ENCODE results near the gene CACNA2D3. TPM values are rescaled to one million over a fixed set of nuclear protein-coding genes. Genes with fewer than 3 reads are reported as not detected.

The CACNA2D3 gene
- total RNA-seq, 2 experiments from 2014 or later = not detected

DNA sequence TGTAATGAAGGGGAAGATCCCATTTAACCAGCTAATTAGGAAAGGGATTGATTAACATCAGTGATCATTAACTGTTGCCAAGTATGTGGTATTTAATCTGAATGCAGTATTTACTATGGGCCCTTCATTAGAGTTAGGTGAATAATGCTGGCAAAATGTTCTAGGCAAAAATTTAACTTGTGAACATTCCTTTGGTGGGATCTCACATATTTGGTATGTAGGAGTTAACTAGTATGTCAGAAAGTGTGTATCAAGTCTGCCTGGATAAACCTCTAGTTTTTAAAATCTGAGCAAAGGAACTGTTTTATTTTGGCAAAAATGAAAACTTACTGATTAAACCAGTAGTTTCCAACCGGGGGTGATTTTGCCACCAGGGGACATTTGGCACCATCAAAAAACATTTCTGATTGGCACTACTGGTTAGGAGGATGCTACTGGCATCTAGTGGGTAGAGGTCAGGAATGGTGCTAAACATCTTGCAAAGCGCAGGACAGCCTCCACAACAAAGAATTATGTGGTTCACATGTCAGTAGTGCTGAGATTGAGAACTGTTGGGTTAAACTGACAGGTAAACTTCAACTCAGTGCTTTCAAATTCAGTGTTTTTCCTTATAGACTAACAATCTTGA, 783.0 kb downstream of the CACNA2D3 start:
- intact Hi-C loops (cut with micrococcal nuclease) = no loop called here
- CTCF ChIA-PET = no interaction called here
- no peaks in the 10 kb centered on the region for H3K4me1 Mint-ChIP-seq (ENCODE audit: low read depth)
- H3K27ac Mint-ChIP-seq = no peak overlapping the region
- H3K27me3 Mint-ChIP-seq = no peaks in the 10 kb centered on the region
- no peak for DNase-seq
- H3K36me3 Mint-ChIP-seq = no peaks in the 10 kb centered on the region
- H3K9me3 Mint-ChIP-seq = no peaks in the 10 kb centered on the region
- POLR2A ChIA-PET = no interaction called here
- H3K4me3 Mint-ChIP-seq = no peak overlapping the region

DNA sequence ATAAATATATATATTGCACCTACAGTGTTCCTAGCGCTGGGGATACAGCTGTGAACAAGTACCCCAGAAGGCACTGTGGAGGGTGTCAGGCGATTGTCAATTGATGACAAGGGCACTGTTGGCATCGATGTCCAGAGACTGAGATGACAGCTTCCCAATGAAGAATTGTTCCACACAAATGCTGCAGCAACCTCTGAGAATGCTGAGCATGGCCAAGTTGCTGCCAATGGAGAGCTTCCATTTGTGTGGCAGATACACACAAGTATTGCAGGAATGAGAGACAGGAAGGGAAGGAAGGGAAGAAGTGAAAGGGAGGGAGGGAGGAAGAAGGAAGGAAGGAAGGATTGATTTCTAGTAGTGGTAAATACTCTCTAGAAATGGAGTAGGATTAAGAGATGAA, 783.6 kb downstream of the CACNA2D3 start:
- no peak overlapping the region for H3K27ac Mint-ChIP-seq
- no peaks in the 10 kb centered on the region for H3K9me3 Mint-ChIP-seq
- DNase-seq = no peak
- POLR2A ChIA-PET = no interaction called here
- H3K4me1 Mint-ChIP-seq (ENCODE audit: low read depth) = no peaks in the 10 kb centered on the region
- H3K36me3 Mint-ChIP-seq = no peaks in the 10 kb centered on the region
- intact Hi-C loops (cut with micrococcal nuclease) = no loop called here
- H3K27me3 Mint-ChIP-seq = no peaks in the 10 kb centered on the region
- CTCF ChIA-PET = no interaction called here
- H3K4me3 Mint-ChIP-seq = no peak overlapping the region

DNA sequence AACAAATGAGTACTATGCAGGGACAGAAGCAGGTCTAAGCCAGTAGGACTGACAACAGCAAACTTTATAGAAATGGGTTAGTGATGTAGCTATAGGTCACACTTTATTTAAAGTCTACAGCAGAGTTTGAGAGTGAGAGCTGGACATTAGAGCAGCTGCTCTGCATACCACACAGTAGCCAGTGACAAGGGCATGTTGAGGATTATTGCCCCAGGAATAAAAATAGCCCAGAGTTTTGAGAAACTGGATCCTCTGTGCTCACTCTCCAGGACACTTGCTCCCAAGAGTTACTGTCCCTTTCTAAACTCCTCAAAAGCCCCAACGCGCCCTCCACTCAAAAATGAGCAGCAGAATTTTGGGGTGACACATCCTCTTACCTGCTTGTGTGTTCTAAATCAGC, 784.4 kb downstream of the CACNA2D3 start:
- Mint-ChIP-seq H3K9me3 (no peaks in the 10 kb centered on the region), H3K27ac (no peak overlapping the region), H3K36me3 (no peaks in the 10 kb centered on the region), H3K4me3 (no peak overlapping the region), H3K27me3 (no peaks in the 10 kb centered on the region), H3K4me1 (ENCODE audit: low read depth) (no peaks in the 10 kb centered on the region)
- ChIA-PET CTCF (no interaction called here), POLR2A (interaction anchor here (0.6 kb wide), 1 partner anchor 154 kb away, joined by 6 read pairs; no protein-coding TSS in a partner anchor)
- intact Hi-C loops (cut with micrococcal nuclease) = no loop called here
- DNase-seq = no peak

DNA sequence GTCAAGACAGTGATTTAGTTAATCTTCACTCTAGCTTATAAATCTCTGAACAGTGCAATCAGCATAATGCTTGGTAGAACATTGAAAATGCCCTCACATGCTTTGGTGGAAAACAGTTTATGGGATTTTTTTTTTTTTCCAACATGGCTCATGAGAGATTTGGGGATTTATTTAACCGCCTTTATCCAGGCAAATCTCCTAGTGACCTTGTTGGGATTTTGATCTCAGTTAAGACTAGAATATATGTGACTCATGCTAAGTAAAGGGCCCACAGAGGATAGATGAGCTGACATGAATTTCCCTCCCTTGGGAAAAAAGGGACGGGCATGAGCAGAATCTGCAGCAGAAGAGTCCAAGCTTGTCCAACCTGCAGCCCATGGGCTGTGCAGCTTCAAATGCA, 786.8 kb downstream of the CACNA2D3 start:
- POLR2A ChIA-PET = no interaction called here
- Mint-ChIP-seq H3K27ac (no peak overlapping the region), H3K27me3 (no peaks in the 10 kb centered on the region), H3K36me3 (no peaks in the 10 kb centered on the region), H3K4me1 (ENCODE audit: low read depth) (no peaks in the 10 kb centered on the region), H3K4me3 (no peak overlapping the region), H3K9me3 (no peaks in the 10 kb centered on the region)
- intact Hi-C loops (cut with micrococcal nuclease) = no loop called here
- CTCF ChIA-PET = no interaction called here
- DNase-seq = no peak

DNA sequence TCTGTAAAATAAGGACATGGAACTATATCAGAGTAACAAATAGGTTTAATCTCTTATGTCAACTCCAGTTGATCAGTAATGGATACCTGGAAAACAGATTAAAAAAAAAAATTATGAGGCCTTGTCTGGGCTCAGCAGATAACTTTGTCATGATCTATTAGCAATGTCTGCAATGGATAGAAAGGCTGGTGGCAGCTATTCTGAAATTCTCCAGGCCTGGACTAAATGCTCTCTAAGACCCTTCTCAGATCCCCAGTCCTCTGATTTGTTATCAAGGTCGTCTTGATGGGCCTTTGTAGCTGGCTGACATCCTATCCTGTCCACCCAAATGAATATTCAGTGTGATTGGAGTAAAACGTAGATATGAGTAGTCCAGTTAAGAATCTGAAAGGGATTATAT, 791.8 kb downstream of the CACNA2D3 start:
- Mint-ChIP-seq H3K36me3 (no peaks in the 10 kb centered on the region), H3K4me1 (ENCODE audit: low read depth) (no peaks in the 10 kb centered on the region), H3K27ac (no peak overlapping the region), H3K4me3 (no peak overlapping the region), H3K27me3 (no peaks in the 10 kb centered on the region), H3K9me3 (no peaks in the 10 kb centered on the region)
- no peak for DNase-seq
- ChIA-PET POLR2A (no interaction called here), CTCF (no interaction called here)
- intact Hi-C loops (cut with micrococcal nuclease) = no loop called here

DNA sequence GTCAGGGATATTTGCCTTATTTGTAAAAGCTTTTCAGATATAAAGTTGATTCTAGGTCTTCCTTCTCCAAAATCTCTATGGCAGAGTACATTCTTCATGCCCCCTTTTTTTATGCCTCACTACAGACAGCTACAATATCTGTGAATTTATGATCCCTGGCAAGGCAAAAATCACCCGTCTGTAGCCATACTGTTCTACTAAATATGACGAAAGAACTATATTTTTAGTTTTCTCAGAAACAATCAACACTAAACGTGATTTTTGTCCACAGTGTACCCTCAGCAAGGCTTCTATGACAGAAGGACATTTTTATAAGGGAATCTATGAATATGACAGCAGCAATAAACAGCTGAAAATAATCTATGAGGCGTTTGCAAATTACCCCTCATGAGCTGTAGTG, 792.8 kb downstream of the CACNA2D3 start:
- no peaks in the 10 kb centered on the region for H3K36me3 Mint-ChIP-seq
- H3K27me3 Mint-ChIP-seq = no peaks in the 10 kb centered on the region
- H3K27ac Mint-ChIP-seq = no peak overlapping the region
- POLR2A ChIA-PET = no interaction called here
- no peaks in the 10 kb centered on the region for H3K9me3 Mint-ChIP-seq
- no peak overlapping the region for H3K4me3 Mint-ChIP-seq
- intact Hi-C loops (cut with micrococcal nuclease) = no loop called here
- no peaks in the 10 kb centered on the region for H3K4me1 Mint-ChIP-seq (ENCODE audit: low read depth)
- DNase-seq = no peak
- CTCF ChIA-PET = no interaction called here

DNA sequence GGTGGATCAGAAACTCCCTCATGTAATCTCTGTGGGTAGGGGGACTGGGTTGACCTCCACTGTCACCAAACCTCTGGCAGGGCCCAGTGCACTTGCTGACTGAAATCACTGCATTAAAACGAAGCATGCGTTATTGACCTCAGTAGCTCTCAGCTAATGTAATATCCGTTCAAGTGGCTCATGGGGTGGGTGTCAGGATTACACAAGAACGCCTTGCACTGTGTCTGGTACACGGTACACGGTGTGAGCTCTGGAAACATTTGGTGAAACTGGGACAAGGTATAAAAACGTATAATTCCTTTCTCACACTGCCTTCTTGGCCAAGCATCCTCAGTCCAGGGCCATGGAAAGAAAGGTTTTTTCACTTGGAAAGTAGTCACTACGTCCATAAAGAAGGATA, 793.6 kb downstream of the CACNA2D3 start:
- H3K36me3 Mint-ChIP-seq = no peaks in the 10 kb centered on the region
- H3K27me3 Mint-ChIP-seq = no peaks in the 10 kb centered on the region
- POLR2A ChIA-PET = no interaction called here
- no peak overlapping the region for H3K4me3 Mint-ChIP-seq
- H3K9me3 Mint-ChIP-seq = no peaks in the 10 kb centered on the region
- CTCF ChIA-PET = no interaction called here
- H3K27ac Mint-ChIP-seq = no peak overlapping the region
- no peaks in the 10 kb centered on the region for H3K4me1 Mint-ChIP-seq (ENCODE audit: low read depth)
- intact Hi-C loops (cut with micrococcal nuclease) = no loop called here
- no peak for DNase-seq

DNA sequence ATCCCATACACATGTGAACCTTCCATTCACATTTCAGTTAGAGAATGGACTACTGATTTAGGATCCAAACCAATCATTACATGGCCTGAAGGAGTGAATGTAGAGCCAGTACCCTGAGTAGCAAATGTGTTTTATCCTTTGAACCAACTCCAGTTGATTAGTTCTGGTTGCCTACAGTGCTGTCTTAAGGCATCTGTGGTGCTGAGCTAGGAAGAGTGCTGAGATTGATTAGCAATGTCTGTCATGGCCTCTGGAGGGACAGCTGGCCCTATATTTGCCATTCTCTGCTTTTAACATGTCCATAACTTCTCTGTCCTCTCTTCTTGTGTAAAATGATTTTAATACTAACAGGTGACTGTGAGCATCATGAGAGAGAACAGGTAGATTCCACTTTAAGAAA, 794.4 kb downstream of the CACNA2D3 start:
- POLR2A ChIA-PET = no interaction called here

DNA sequence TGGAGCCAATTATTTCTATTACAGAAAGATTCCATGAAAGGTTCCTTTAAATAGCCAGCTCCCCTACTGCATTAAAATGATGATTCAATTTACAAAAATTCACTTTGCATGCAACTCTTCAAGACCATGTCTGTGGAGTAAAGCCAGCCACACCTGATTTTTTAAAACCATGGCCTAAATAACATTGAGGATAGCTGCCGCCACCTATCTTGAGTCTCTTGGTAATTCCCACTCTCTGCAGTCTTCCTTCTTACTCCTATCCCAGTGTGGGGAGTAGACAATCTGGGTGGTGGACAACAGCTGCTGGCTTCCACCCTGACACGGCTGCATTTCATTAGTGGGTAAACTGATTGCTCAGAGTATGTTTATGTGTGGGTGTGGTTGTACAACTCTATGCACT, 794.8 kb downstream of the CACNA2D3 start:
- H3K4me3 Mint-ChIP-seq = no peak overlapping the region
- no peak overlapping the region for H3K27ac Mint-ChIP-seq
- no peaks in the 10 kb centered on the region for H3K4me1 Mint-ChIP-seq (ENCODE audit: low read depth)
- H3K9me3 Mint-ChIP-seq = no peaks in the 10 kb centered on the region
- CTCF ChIA-PET = no interaction called here
- no peaks in the 10 kb centered on the region for H3K36me3 Mint-ChIP-seq
- intact Hi-C loops (cut with micrococcal nuclease) = no loop called here
- DNase-seq = no peak
- POLR2A ChIA-PET = no interaction called here
- no peaks in the 10 kb centered on the region for H3K27me3 Mint-ChIP-seq

More for the DNA sequence above, 794.4 kb downstream of the CACNA2D3 start:
- Mint-ChIP-seq H3K27ac (no peak overlapping the region), H3K4me1 (ENCODE audit: low read depth) (no peaks in the 10 kb centered on the region), H3K27me3 (no peaks in the 10 kb centered on the region), H3K36me3 (no peaks in the 10 kb centered on the region), H3K9me3 (no peaks in the 10 kb centered on the region), H3K4me3 (no peak overlapping the region)
- no peak for DNase-seq
- CTCF ChIA-PET = no interaction called here
- intact Hi-C loops (cut with micrococcal nuclease) = no loop called here

DNA sequence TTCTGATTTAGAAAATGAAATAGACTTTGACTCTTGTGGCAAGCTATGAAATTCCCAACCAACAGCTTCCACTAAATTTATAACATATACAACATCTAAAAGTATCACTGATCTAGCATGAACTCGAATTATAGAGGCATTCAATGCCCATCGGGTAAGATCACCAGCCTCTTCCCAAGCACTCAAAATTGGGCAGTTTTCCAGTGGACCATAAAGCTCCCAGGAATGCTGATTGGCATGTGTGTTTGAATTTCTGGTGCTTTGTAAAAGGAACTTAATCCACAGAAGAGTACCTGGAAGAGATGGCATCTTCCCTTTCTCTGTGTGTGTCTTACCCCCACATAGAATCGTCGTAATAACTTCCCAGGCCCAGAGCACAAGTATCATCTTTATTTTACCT, 795.5 kb downstream of the CACNA2D3 start:
- DNase-seq = no peak
- H3K4me3 Mint-ChIP-seq = no peak overlapping the region
- no peaks in the 10 kb centered on the region for H3K27me3 Mint-ChIP-seq
- POLR2A ChIA-PET = no interaction called here
- intact Hi-C loops (cut with micrococcal nuclease) = no loop called here
- no peak overlapping the region for H3K27ac Mint-ChIP-seq
- CTCF ChIA-PET = no interaction called here
- H3K9me3 Mint-ChIP-seq = no peaks in the 10 kb centered on the region
- H3K36me3 Mint-ChIP-seq = no peaks in the 10 kb centered on the region
- H3K4me1 Mint-ChIP-seq (ENCODE audit: low read depth) = no peaks in the 10 kb centered on the region

DNA sequence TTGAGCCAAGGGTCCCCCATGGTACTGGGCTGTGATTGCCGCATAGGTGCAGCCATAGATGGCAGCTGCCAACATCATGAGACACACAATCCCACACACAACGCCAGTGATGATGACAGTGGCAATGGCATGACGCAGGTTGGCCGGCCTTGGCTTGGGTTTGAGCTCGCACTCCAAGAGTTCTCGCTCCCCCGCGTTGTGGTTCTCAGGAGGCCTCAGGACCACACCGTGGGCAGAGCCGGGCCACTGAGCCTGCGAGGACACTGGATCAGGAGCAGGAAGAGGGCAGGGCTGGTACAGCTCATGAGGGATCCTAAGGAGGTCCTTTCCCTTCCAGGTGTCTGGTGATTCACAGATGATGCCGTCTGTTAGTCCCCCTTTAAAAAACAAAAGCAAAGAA, 796.2 kb downstream of the CACNA2D3 start:
- no peak overlapping the region for H3K27ac Mint-ChIP-seq
- intact Hi-C loops (cut with micrococcal nuclease) = no loop called here
- CTCF ChIA-PET = no interaction called here
- no peaks in the 10 kb centered on the region for H3K27me3 Mint-ChIP-seq
- POLR2A ChIA-PET = no interaction called here
- no peak overlapping the region for H3K4me3 Mint-ChIP-seq
- H3K4me1 Mint-ChIP-seq (ENCODE audit: low read depth) = no peaks in the 10 kb centered on the region
- no peaks in the 10 kb centered on the region for H3K9me3 Mint-ChIP-seq
- no peak for DNase-seq
- no peaks in the 10 kb centered on the region for H3K36me3 Mint-ChIP-seq

DNA sequence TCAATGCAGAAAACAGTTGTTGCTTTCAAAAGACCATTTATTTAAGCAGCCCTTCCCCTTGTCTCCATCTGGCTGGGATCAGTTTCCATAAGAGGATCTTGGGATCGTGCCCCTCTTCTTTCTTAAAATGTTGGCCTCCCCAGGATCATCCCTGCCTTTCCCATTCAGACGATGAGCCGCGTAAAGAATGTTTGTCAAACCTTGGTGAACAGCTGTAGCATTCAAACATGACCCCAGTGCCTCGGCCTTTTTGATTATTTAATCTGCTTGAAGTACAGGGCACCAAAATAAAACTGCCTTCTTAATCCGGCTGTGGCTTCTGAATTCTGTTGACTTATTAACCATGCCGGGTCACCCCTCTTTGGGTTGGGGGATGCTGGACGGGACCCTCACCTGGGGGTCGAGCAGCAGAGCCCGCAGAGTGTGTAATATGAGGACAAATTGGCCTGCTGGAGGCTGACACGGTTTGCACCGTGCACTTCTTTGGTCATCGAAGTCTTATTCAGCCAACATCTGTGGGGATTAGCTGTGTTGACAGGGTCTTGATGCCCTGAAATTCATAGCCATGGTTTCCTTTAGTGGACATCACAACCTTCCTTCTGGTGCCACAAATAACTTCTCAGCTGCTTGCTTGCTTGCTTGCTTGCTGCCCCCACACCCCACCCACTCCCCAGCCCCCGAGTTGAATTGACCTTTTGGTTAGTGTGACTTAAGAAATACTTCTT, 805.9 kb downstream of the CACNA2D3 start, which contains the start of gene LRTM1:
Gene LRTM1, minus strand, starts transcription at position 14 of the 725 bp plus-strand sequence. CDS start 148 bp downstream, outside the sequence.
- Mint-ChIP-seq H3K4me3 (no peak within 1 kb of the TSS), H3K27ac (no peak within 1 kb of the TSS), H3K36me3 (no peaks in the 10 kb centered on the region), H3K9me3 (no peaks in the 10 kb centered on the region), H3K27me3 (no peaks in the 10 kb centered on the region), H3K4me1 (ENCODE audit: low read depth) (no peaks in the 10 kb centered on the region)
- POLR2A ChIA-PET = no interaction called here
- intact Hi-C loops (cut with micrococcal nuclease) = no loop called here
- DNase-seq = no peak
- CTCF ChIA-PET = no interaction called here

DNA sequence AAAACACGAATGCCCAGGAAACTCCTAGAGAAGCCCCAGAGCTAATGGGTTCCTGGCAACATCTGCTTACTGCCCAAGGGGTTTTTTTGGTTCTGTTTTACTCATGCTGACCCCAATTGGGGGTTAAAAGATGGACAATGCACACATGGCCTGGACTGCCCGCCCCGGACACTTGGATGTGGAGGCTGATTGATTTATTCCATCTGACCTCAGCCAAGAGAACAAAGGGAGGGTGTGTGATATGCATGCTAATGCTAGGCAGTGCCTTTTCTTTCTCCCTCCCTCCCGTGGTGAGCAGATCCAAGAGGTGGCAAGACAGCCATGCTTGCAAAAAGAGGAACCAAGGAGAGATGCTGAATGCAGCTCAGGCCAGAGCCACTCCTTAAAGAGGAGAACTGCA, 808.8 kb downstream of the CACNA2D3 start:
- H3K27me3 Mint-ChIP-seq = no peaks in the 10 kb centered on the region

More for the DNA sequence above, 808.8 kb downstream of the CACNA2D3 start:
- Mint-ChIP-seq H3K27ac (no peak overlapping the region), H3K4me3 (no peak overlapping the region), H3K9me3 (no peaks in the 10 kb centered on the region), H3K36me3 (no peaks in the 10 kb centered on the region), H3K4me1 (ENCODE audit: low read depth) (no peaks in the 10 kb centered on the region)
- no peak for DNase-seq
- CTCF ChIA-PET = no interaction called here
- intact Hi-C loops (cut with micrococcal nuclease) = no loop called here
- POLR2A ChIA-PET = no interaction called here

Data from activated CD4-positive, alpha-beta memory T cell treated with anti-CD3 and anti-CD28 coated beads for 36 hours (primary cell).